Nephron (organoid): ENCODE results near the gene PKP4.

Experiments
- H3K27ac Mint-ChIP-seq, 3 experiments: 2 replicates each; pipeline ENCODE4 v1.8.0; 2020; ENCODE audit warnings: mixed read lengths in 3 of 3, mild to moderate bottlenecking in 2 of 3, moderate library complexity in 1 of 3
- H3K27me3 Mint-ChIP-seq: 2 replicates; pipeline ENCODE4 v1.8.0; 2021; ENCODE audit warnings: low read depth, mild to moderate bottlenecking, moderate library complexity, mixed read lengths
- H3K36me3 Mint-ChIP-seq: 2 replicates; pipeline ENCODE4 v1.8.0; 2020; ENCODE audit warnings: low read depth, mixed read lengths
- H3K4me1 Mint-ChIP-seq: 2 replicates; pipeline ENCODE4 v1.8.0; 2020; ENCODE audit warnings: mixed read lengths
- H3K4me3 Mint-ChIP-seq, 3 experiments: 2 replicates each; pipeline ENCODE4 v1.8.0; 2020; ENCODE audit warnings: mild to moderate bottlenecking in 3 of 3, mixed read lengths in 3 of 3, moderate library complexity in 2 of 3
- H3K9me3 Mint-ChIP-seq: 2 replicates; pipeline ENCODE4 v1.8.0; 2020; ENCODE audit warnings: mixed read lengths
- CTCF ChIP-seq, 3 experiments: fragments of 200-600 bp; sonication (generic); IDR thresholded peaks; one replicate each; pipeline ENCODE4 v1.5.0; 2021; ENCODE audit warnings: antibody characterized with exemption in 3 of 3; ENCODE audit not compliant: unreplicated experiment in 3 of 3

Gene PKP4

GRCh38 chr2:158713523-158714138 lies 256.9 kb downstream of the PKP4 start:
- H3K9me3 Mint-ChIP-seq: peaks cover 27% of the 10 kb centered on the region
- H3K4me3 Mint-ChIP-seq: no peak overlapping the region
- TF ChIP-seq CTCF (IDR thresholded peaks at IDR 0.05; ENCODE audit: unreplicated experiment in 3 of 3): no peak
- H3K4me1 Mint-ChIP-seq: peaks cover 7% of the 10 kb centered on the region
- no peak overlapping the region for H3K27ac Mint-ChIP-seq
- peaks cover 4% of the 10 kb centered on the region for H3K27me3 Mint-ChIP-seq
- H3K36me3 Mint-ChIP-seq: peaks cover 5% of the 10 kb centered on the region

GRCh38 chr2:158714420-158714819 lies 257.7 kb downstream of the PKP4 start:
- Mint-ChIP-seq H3K27me3 (peaks cover 5% of the 10 kb centered on the region), H3K36me3 (peaks cover 5% of the 10 kb centered on the region), H3K9me3 (peaks cover 27% of the 10 kb centered on the region), H3K4me3 (no peak overlapping the region), H3K4me1 (peaks cover 7% of the 10 kb centered on the region), H3K27ac (no peak overlapping the region)
- TF ChIP-seq CTCF (IDR thresholded peaks at IDR 0.05; ENCODE audit: unreplicated experiment in 3 of 3): no peak

GRCh38 chr2:158715357-158715756 lies 258.6 kb downstream of the PKP4 start:
- Mint-ChIP-seq H3K9me3 (peaks cover 22% of the 10 kb centered on the region), H3K4me1 (peaks cover 7% of the 10 kb centered on the region)

GRCh38 chr2:158716121-158716791 lies 259.5 kb downstream of the PKP4 start:
- TF ChIP-seq CTCF (IDR thresholded peaks at IDR 0.05; ENCODE audit: unreplicated experiment in 3 of 3): no peak
- Mint-ChIP-seq H3K4me1 (peaks cover 8% of the 10 kb centered on the region), H3K36me3 (peaks cover 5% of the 10 kb centered on the region), H3K27ac (peak overlapping the region; percentile 51 to 53 (median 53)), H3K9me3 (peaks cover 21% of the 10 kb centered on the region), H3K27me3 (peaks cover 5% of the 10 kb centered on the region), H3K4me3 (no peak overlapping the region)

More at GRCh38 chr2:158715357-158715756, 258.6 kb downstream of the PKP4 start:
- Mint-ChIP-seq H3K27ac (peak overlapping the region in 1 of 3 experiments; percentile 28), H3K36me3 (peaks cover 5% of the 10 kb centered on the region), H3K27me3 (peaks cover 5% of the 10 kb centered on the region), H3K4me3 (no peak overlapping the region)
- TF ChIP-seq CTCF (IDR thresholded peaks at IDR 0.05; ENCODE audit: unreplicated experiment in 3 of 3): no peak

- TF ChIP-seq CTCF (IDR thresholded peaks at IDR 0.05; ENCODE audit: unreplicated experiment in 3 of 3): no peak
- Mint-ChIP-seq H3K27me3 (peaks cover 5% of the 10 kb centered on the region), H3K4me3 (no peak overlapping the region), H3K9me3 (peaks cover 16% of the 10 kb centered on the region), H3K4me1 (peaks cover 12% of the 10 kb centered on the region), H3K27ac (peak overlapping the region; percentile 51 to 53 (median 53)), H3K36me3 (peaks cover 5% of the 10 kb centered on the region)
These were observed 260.2 kb downstream of the PKP4 start for GRCh38 chr2:158716921-158717320.
